ENCODE results near the gene YTHDC1.

Gene YTHDC1

GRCh38 chr4:68344049-68344448 lies 5.8 kb downstream of the YTHDC1 start:
- TF ChIP-seq CTCF (IDR thresholded peaks at IDR 0.05; ENCODE audit: low read depth, low read length), result no peak
- no peak overlapping the region for H3K4me3 ChIP-seq (ENCODE audit: low read depth, low read length)

- no peak for TF ChIP-seq CTCF (IDR thresholded peaks at IDR 0.05; ENCODE audit: low read depth, low read length)
- no peak overlapping the region for H3K4me3 ChIP-seq (ENCODE audit: low read depth, low read length)
Measured at GRCh38 chr4:68342134-68342533, 7.8 kb downstream of the YTHDC1 start.

GRCh38 chr4:68338625-68339024 lies 11.3 kb downstream of the YTHDC1 start:
- H3K4me3 ChIP-seq (ENCODE audit: low read depth, low read length), result no peak overlapping the region
- TF ChIP-seq CTCF (IDR thresholded peaks at IDR 0.05; ENCODE audit: low read depth, low read length), result no peak

GRCh38 chr4:68337522-68337921 lies 12.4 kb downstream of the YTHDC1 start:
- TF ChIP-seq CTCF (IDR thresholded peaks at IDR 0.05; ENCODE audit: low read depth, low read length), result no peak
- no peak overlapping the region for H3K4me3 ChIP-seq (ENCODE audit: low read depth, low read length)

- TF ChIP-seq CTCF (IDR thresholded peaks at IDR 0.05; ENCODE audit: low read depth, low read length), result no peak
Measured at GRCh38 chr4:68337004-68337403, 12.9 kb downstream of the YTHDC1 start.

GRCh38 chr4:68336530-68336929 lies 13.4 kb downstream of the YTHDC1 start:
- TF ChIP-seq CTCF (IDR thresholded peaks at IDR 0.05; ENCODE audit: low read depth, low read length), result no peak
- no peak overlapping the region for H3K4me3 ChIP-seq (ENCODE audit: low read depth, low read length)

More at GRCh38 chr4:68337004-68337403, 12.9 kb downstream of the YTHDC1 start:
- H3K4me3 ChIP-seq (ENCODE audit: low read depth, low read length), result no peak overlapping the region

- no peak for TF ChIP-seq CTCF (IDR thresholded peaks at IDR 0.05; ENCODE audit: low read depth, low read length)
Measured at GRCh38 chr4:68326141-68326540, 23.7 kb downstream of the YTHDC1 start.

More at GRCh38 chr4:68326141-68326540, 23.7 kb downstream of the YTHDC1 start:
- H3K4me3 ChIP-seq (ENCODE audit: low read depth, low read length), result no peak overlapping the region
